ENCODE data around the gene OSBPL8.
"Not testable (repeated sequence)": the region's sequence is repeated elsewhere in the genome, so short reads cannot be mapped to it uniquely, and the experiment has no call there.

OSBPL8 gene

DNA sequence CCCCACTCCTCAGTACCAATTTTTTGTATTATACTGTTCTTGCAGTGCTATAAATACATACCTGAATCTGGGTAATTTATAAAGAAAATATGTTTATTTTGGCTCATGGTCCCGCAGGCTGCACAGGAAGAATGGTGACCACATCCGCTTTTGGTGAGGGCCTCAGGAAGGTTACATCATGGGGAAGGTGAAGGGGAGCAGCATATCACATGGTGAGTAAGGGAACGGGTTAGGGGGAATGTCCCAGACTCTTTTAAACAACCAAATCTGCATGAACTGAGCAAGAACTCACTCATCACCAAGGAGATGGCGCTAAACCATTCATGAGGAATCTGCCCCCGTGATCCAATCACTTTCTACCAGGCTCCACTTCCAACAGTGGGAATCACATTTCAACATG is 40.0 kb downstream of the OSBPL8 start:
- no peak for DNase-seq

- DNase-seq: no peak
These were observed 40.9 kb downstream of the OSBPL8 start for GRCh38 chr12:76518699-76519098.

- DNase-seq: no peak
These were observed 44.3 kb downstream of the OSBPL8 start for GRCh38 chr12:76515271-76515670.

- not testable (repeated sequence) for DNase-seq
These were observed 48.4 kb downstream of the OSBPL8 start for GRCh38 chr12:76511116-76511716.

DNA sequence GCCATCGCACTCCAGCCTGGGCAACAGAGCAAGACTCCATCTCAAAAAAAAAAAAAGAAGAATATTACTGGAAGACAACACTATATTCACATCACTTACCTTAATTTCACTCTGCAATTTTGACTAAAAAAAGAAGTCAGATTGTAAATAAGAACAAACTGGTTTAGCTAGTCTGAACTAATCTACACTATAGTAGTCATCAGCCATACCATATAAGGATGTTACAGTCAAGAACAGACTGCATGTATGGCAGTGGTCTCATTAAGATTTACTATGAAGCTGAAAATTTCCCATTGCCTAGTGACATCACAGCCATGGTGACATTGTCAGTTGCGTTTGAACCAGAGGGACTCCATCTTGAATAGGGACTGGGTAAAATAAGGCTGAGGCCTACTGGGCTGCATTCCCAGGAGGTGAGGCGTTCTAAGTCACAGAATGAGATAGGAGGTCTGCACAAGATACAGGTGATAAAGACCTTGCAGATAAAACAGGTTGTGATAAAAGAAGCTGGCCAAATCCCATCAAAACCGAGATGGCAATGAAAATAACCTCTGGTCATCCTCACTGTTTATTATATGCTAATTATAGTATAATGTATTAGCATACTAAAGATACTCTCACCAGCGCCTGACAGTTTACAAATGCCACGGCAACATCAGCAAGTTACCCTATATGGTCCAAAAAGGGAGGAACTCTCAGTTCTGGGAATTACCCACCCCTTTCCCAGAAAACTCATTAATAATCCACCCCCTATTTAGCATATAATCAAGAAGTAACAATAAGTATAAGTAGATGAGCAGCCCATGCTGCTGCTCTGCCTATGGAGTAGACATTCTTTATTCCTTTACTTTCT is 51.2 kb downstream of the OSBPL8 start:
- DNase-seq: no peak

DNA sequence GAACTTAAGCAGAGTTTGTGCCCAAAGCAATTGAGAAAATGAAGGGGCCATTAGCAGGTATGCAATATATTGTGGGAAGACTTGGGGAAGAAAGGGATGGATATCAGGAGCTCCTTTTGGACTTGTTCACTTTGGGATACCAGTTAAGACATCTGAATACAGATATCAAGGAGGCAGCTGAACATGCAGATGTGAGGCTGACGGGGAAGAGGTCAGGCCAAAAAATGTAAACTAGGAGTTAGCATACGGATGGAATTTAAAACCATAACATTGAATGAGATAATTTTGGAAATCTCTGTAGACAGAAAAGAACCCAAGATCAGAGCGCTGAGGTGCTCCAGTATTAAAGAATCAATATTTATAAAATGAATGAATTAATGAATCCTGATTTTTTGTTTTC is 53.4 kb downstream of the OSBPL8 start:
- DNase-seq: no peak

DNA sequence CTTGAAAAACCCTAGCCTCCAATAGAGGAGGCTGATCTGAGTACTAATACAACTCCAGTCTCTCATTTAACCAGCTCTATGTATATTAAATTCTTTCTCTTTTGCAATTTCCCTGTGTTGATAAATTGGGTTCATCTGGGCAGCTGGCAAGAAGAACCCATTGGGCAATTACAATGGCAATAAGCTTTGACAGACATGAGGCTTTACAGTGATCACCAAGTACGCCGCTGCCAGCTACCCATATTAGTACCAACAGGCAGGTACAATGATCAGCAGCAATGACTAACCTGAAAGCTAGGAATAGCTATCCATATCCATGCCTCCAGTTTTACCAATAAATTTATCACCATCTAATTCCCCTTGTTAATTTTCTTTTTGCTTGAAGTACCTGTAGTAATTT is 54.5 kb downstream of the OSBPL8 start:
- DNase-seq: no peak

DNA sequence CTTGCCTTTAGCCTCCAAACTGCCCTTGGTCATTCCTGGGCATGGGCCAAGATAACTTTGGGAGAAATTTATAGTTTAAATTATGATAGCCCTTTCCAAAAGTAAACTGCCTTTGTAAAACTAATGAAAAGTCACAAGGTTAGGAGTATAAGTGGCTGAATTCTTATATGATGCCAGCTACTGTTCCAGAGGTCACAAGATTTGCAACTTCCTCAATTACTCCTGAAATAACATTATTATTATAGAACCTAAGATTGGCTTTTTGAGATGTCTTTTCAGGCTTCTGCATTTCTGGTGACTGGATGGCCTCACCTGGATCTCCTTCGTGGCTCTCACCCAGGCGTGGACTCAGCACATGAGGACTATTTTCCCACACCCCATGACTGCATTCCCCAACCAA is 55.0 kb downstream of the OSBPL8 start:
- no peak for DNase-seq

- DNase-seq: no peak
These were observed 55.6 kb downstream of the OSBPL8 start for GRCh38 chr12:76503957-76504356.

GRCh38 chr12:76501390-76501789 is 58.2 kb downstream of the OSBPL8 start:
- no peak for DNase-seq

- not testable (repeated sequence) for DNase-seq
These were observed 60.4 kb downstream of the OSBPL8 start for GRCh38 chr12:76499136-76499535.

- no peak for DNase-seq
These were observed 64.0 kb downstream of the OSBPL8 start for GRCh38 chr12:76495556-76495955.

DNA sequence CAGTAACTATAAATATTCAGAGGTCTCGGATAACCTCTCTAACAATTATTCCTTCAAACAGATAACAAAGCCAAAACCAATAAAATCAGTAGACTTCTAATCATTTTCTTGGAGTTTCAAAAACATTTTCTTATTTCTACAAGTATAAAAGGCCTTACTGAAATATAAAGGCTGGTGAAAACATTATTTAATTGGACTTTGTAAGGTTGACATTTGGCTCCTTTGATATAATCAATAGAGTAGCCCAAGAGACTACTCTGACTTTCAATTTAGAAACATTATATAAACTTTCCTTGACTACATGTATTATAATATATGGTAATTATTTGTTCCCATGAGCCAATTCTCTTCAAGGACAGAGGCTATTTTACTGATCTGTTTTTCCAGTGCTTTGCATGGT is 68.3 kb downstream of the OSBPL8 start:
- no peak for DNase-seq

- no peak for DNase-seq
These were observed 68.8 kb downstream of the OSBPL8 start for GRCh38 chr12:76490763-76491162.

DNA sequence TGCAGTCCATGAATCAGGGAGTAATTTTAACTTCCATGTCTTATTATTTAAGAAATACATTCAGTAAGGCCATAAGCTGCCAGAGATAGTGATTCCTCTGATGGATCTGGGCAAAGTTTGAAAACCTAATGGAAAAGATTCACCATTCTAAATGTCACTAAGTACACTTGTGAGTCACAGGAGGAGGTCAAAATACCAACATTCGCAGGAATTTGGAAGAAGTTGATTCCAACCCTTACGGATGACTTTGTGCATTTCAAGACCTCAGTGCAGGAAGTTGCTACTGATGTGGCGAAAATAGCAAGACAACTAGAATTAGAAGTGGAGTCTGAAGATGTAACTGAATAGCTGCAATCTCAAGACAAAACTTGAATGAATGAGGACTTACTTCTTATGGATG is 69.8 kb downstream of the OSBPL8 start:
- no peak for DNase-seq

GRCh38 chr12:76486011-76486410 is 73.6 kb downstream of the OSBPL8 start:
- no peak for DNase-seq

DNA sequence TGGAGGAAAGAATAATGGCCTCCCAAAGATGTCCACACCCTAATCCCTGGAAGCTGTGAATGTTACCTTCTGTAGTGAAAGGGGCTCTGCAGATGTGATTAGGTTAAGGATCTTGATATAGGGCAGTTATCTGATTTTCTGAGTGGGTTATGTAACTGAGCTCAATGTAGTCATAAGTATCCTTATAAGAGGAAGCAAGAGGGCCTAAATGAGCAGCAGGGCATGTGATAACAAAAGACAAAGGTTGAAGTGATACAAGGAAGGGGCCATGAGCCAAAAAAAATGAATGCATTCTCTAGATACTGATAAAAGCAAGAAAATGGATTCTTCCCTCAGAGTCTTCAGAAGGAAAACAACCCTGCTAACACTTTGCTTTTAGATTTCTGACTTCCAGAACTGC is 78.8 kb downstream of the OSBPL8 start:
- DNase-seq: no peak

- no peak for DNase-seq
These were observed 81.5 kb downstream of the OSBPL8 start for GRCh38 chr12:76478045-76478444.

- not testable (repeated sequence) for DNase-seq
These were observed 86.7 kb downstream of the OSBPL8 start for GRCh38 chr12:76472862-76473261.

DNA sequence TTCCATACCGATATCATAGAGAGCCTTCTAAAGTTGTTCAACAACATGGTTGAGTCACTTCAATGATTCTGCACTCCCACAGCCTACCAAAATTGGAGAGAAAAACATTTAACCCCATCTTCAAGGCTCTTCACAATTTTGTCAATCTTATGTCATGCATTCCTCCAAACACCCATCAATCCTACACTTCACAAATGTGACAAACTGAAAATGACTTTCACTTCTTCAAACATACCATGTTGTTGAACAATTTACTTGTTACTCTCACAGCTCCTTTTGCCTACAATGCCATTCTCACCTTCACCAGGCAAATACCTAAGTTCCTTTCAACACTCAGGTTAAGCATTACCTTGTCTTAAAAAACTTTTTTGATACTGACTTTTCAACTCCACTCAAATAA is 88.0 kb downstream of the OSBPL8 start:
- DNase-seq: no peak

DNA sequence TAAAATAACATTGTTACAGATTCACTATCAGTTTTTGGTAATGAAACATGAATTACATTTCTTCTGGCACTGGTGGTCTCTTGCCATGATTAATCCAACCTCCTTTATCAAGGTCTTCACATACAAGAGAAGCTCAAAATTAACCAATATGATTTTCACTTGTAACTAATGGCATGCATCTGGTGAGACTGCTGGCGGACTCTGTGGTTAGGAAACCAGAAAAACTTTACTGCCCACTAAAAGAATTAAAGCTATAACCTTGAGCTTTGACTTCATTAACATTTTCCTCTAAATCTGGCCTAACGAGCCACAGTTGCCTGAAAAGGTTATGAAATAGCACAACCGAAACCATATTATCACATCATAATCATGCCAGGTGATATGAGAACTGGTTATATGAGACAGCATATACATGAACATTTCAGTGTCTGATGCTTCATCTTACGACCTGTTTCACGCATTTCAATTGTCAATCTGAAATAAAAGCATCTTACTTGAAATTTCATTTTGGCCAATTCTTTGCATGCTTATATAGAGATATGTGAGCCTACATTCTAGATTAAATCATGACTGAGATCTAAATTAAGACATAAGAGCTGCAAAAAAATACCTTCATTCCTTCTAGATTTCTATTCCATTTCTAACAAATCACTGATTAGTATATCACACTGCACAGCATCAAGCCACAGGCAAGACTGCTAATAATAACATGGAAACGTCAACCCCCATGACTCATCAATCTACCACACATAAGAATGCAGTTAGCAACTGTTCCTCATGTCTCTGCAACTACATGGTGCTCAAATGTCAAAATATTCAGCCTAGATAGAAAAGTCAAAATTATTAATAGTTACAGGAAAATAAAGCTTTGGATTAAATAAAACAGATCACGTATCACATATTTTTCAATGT is 89.3 kb downstream of the OSBPL8 start:
- no peak for DNase-seq

- no peak for DNase-seq
These were observed 94.9 kb downstream of the OSBPL8 start for GRCh38 chr12:76464631-76465166.

DNA sequence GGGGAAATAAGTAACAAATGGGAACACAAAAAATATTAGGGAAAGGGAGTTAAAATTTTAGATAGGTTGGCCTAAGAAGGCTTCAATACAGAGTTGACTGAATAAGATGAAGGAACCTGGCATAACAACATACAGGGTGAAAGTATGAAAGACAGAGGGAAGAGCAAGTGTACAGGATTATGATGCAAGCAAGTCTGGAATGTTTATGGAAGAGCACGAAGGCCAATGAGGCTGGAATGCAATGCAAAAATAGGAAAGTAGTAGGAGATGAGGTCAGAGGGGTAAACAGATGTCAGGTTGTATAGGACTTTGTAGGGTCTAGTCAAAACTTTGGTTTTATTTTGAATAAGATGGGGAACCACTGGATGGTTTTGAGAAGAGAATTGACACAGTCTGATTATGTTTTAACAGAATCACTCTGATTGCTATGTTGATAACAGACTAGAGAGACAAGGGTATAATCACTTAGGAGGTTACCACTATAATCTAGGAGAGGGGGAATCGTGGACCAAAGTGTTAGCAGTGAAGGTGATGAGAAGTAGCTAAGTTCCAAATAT is 96.8 kb downstream of the OSBPL8 start:
- no peak for DNase-seq
